GM12878 (cell line): ENCODE results near the gene TUBB3. TPM values are rescaled to one million over a fixed set of nuclear protein-coding genes. Genes with fewer than 3 reads are reported as not detected.

Experiments
- ATAC-seq: fragments of 200-7000 bp; cut with Tn5 transposase; 3 replicates; pipeline ENCODE4 v1.9.1; 2020; ENCODE audit warnings: mild to moderate bottlenecking, moderate library complexity
- BruUV-seq: library from RNA; stranded (reverse); fragments of 400-500 nt; replicated peaks from 2 replicates; lab custom pipeline; 2021; lab: Mats Ljungman, UMichigan
- CTCF ChIA-PET: fragments of 300-600 bp; sonication (Branson Sonifier 250); formaldehyde crosslinking; extraction: SDS; loops from one replicate; lab custom pipeline; 2021; ENCODE audit warnings: inconsistent platforms; lab: Yijun Ruan, JAX
- POLR2A ChIA-PET: fragments of 350-600 bp; formaldehyde crosslinking; extraction: SDS; loops from one replicate; lab custom pipeline; 2021; ENCODE audit warnings: inconsistent platforms; lab: Charles Lee
- RAD21 ChIA-PET: fragments of 300-600 bp; sonication (Branson Sonifier 250); formaldehyde crosslinking; loops from one replicate; lab custom pipeline; 2023; ENCODE audit warnings: antibody characterized with exemption; ENCODE audit not compliant: unreplicated experiment; lab: Charles Lee
- SMC1A ChIA-PET: fragments of 300-600 bp; sonication (Branson Sonifier 250); formaldehyde crosslinking; loops from one replicate; lab custom pipeline; 2023; ENCODE audit not compliant: unreplicated experiment, uncharacterized antibody; lab: Charles Lee
- DNase-seq: peaks from one replicate; pipeline ENCODE4 v3.0.0-alpha.2; 2011; ENCODE audit warnings: low read depth, low spot score
- FAIRE-seq: peaks from 3 replicates; lab custom pipeline; 2011; peaks lifted over from hg19 to GRCh38; lab: Jason Lieb, UNC
- H2AFZ ChIP-seq: 2 replicates; pipeline ENCODE4 v1.6.0; 2011; ENCODE audit warnings: low read depth, low read length, control low read depth; ENCODE audit not compliant: control insufficient read depth
- H3K27ac ChIP-seq: 2 replicates; pipeline ENCODE4 v1.5.1; 2011; ENCODE audit warnings: control low read depth; ENCODE audit not compliant: control insufficient read depth, insufficient read depth
- H3K27me3 ChIP-seq, 2 experiments: replicated peaks in 1 of 2; 2 replicates each; pipeline versions ENCODE4 v1.6.0 to v1.6.1; 2011; ENCODE audit warnings: low read length in 1 of 2; ENCODE audit not compliant: control insufficient read depth in 2 of 2, insufficient read depth in 2 of 2
- H3K36me3 ChIP-seq, 2 experiments: 2 replicates each; pipeline ENCODE4 v1.5.1; 2011; ENCODE audit warnings: low read length in 1 of 2; ENCODE audit not compliant: control insufficient read depth in 2 of 2, insufficient read depth in 2 of 2
- H3K4me1 ChIP-seq: 2 replicates; pipeline ENCODE4 v1.6.1; 2011; ENCODE audit warnings: mild to moderate bottlenecking, low read length, moderate library complexity, mixed read lengths; ENCODE audit not compliant: control insufficient read depth, insufficient read depth
- H3K4me2 ChIP-seq: 2 replicates; pipeline ENCODE4 v1.6.0; 2011; ENCODE audit warnings: control low read depth; ENCODE audit not compliant: control insufficient read depth, insufficient read depth
- H3K4me3 ChIP-seq: fragments of 200-600 bp; sonication (generic); 2 replicates; pipeline ENCODE4 v1.5.1; 2016
- H3K79me2 ChIP-seq: 2 replicates; pipeline ENCODE4 v1.6.0; 2011; ENCODE audit warnings: low read length; ENCODE audit not compliant: control insufficient read depth, insufficient read depth
- H3K9ac ChIP-seq: 2 replicates; pipeline ENCODE4 v1.8.0; 2011; ENCODE audit warnings: low read length, control low read depth, mixed read lengths; ENCODE audit not compliant: control insufficient read depth, insufficient read depth
- H3K9me3 ChIP-seq: replicated peaks from 3 replicates; pipeline ENCODE4 v1.5.1; 2011; ENCODE audit warnings: mild to moderate bottlenecking, low read length; ENCODE audit not compliant: control insufficient read depth, insufficient read depth
- H4K20me1 ChIP-seq: 2 replicates; pipeline ENCODE4 v1.6.0; 2011; ENCODE audit not compliant: control insufficient read depth, insufficient read depth
- BACH1 ChIP-seq: fragments of 450-650 bp; IDR thresholded peaks from 2 replicates; pipeline ENCODE4 v1.6.1; 2017; ENCODE audit warnings: mild to moderate bottlenecking, borderline replicate concordance
- CREB1 ChIP-seq: IDR thresholded peaks from 2 replicates; pipeline ENCODE4 v1.6.1; 2012; ENCODE audit warnings: low read depth, mild to moderate bottlenecking, inconsistent platforms
- DPF2 ChIP-seq: fragments of 450-650 bp; IDR thresholded peaks from 2 replicates; pipeline ENCODE4 v1.6.1; 2017; ENCODE audit warnings: mild to moderate bottlenecking
- E2F4 ChIP-seq: IDR thresholded peaks from 2 replicates; pipeline ENCODE4 v1.6.1; 2012; ENCODE audit warnings: low read depth, low read length, improper control_type of control experiment
- EED ChIP-seq: sonication (generic); IDR thresholded peaks from 2 replicates; pipeline ENCODE4 v1.6.1; 2016; ENCODE audit warnings: antibody characterized with exemption, low read depth
- ELK1 ChIP-seq: IDR thresholded peaks from 2 replicates; pipeline ENCODE4 v1.6.1; 2012; ENCODE audit warnings: low read depth, low read length, improper control_type of control experiment
- FOXK2 ChIP-seq: fragments of 450-650 bp; IDR thresholded peaks from 2 replicates; pipeline ENCODE4 v1.6.1; 2017; ENCODE audit warnings: mild to moderate bottlenecking, moderate library complexity
- HDGF ChIP-seq: fragments of 450-650 bp; IDR thresholded peaks from 2 replicates; pipeline ENCODE4 v1.6.1; 2016; ENCODE audit warnings: antibody characterized with exemption
- NFXL1 ChIP-seq: fragments of 450-650 bp; IDR thresholded peaks from 2 replicates; pipeline ENCODE4 v1.6.1; 2017; ENCODE audit warnings: antibody characterized with exemption, mild to moderate bottlenecking, borderline replicate concordance
- NRF1 ChIP-seq: conservative IDR thresholded peaks from 2 replicates; pipeline ENCODE4 v1.6.1; 2011; ENCODE audit warnings: mild to moderate bottlenecking, low read depth, low read length, improper control_type of control experiment
- PRDM15 ChIP-seq: fragments of 450-650 bp; formaldehyde crosslinking; IDR thresholded peaks from 2 replicates; pipeline ENCODE4 v1.4.0; 2020; ENCODE audit warnings: mild to moderate bottlenecking, moderate library complexity
- RCOR1 ChIP-seq: conservative IDR thresholded peaks from 2 replicates; pipeline ENCODE4 v1.6.1; 2012; ENCODE audit warnings: low read depth, low read length, improper control_type of control experiment
- SMAD5 ChIP-seq: IDR thresholded peaks from 2 replicates; pipeline ENCODE4 v1.6.1; 2016; ENCODE audit warnings: antibody characterized with exemption, low read depth
- SMARCA5 ChIP-seq: fragments of 450-650 bp; IDR thresholded peaks from 2 replicates; pipeline ENCODE4 v1.6.1; 2017; ENCODE audit warnings: mild to moderate bottlenecking
- TARDBP ChIP-seq: IDR thresholded peaks from 2 replicates; pipeline ENCODE4 v1.6.1; 2016; ENCODE audit warnings: borderline replicate concordance
- TCF3 ChIP-seq: IDR thresholded peaks from 2 replicates; pipeline ENCODE4 v1.6.1; 2012; ENCODE audit warnings: low read depth, mild to moderate bottlenecking, low read length, borderline replicate concordance; ENCODE audit not compliant: insufficient read depth
- ZBTB33 ChIP-seq: fragments of 450-650 bp; IDR thresholded peaks from 2 replicates; pipeline ENCODE4 v1.6.1; 2017; ENCODE audit warnings: mild to moderate bottlenecking
- WGBS: methylation state at CpG from one replicate; pipeline ENCODE4 v1.1.6; 2016; ENCODE audit warnings: low lambda C conversion rate; ENCODE audit not compliant: insufficient replicate concordance, insufficient coverage; ENCODE audit errors: missing lambda C conversion rate; 5-methylcytosine and 5-hydroxymethylcytosine counted together
- in situ Hi-C: fragments of 300-500 bp; cut with MboI; formaldehyde crosslinking; loops from 9 replicates; pipeline ENCODE4 v1.14.3; 2018; ENCODE audit warnings: mixed read lengths
- intact Hi-C: fragments of 100-400 bp; cut with micrococcal nuclease; formaldehyde crosslinking; loops from one replicate; pipeline ENCODE4 v1.14.2; 2022; ENCODE audit not compliant: unreplicated experiment
- polyA plus RNA-seq, 11 experiments: library from polyadenylated mRNA; depleted of rRNA in 4 of 11; unstranded in 6 of 11; stranded (reverse) in 5 of 11; fragments of >200 nt; fragmentation: Nextera tagmentation in 4 of 11; fragmentation: Illumina TruSeq in 1 of 11; extraction: Ambion mirVana in 4 of 11; extraction: Trizol in 1 of 11; gene quantifications; 1 replicate in 1 of 11; 2 replicates in 10 of 11; pipeline versions ENCODE4 v1.2.1 to v1.2.3, GENCODE V29; 2011 to 2016; ENCODE audit warnings: inconsistent platforms in 2 of 11, missing spikeins in 2 of 11, low read depth in 1 of 11
- total RNA-seq, 4 experiments: library from RNA; depleted of rRNA in 3 of 4; stranded (reverse); fragments of >200 nt in 3 of 4; fragmentation: Illumina TruSeq in 1 of 4; extraction: Trizol in 1 of 4; gene quantifications; 2 replicates each; pipeline versions ENCODE4 v1.2.1 to v1.2.3, GENCODE V29; 2013 to 2021

The TUBB3 gene
- total and polyA plus RNA-seq, 10 of the 15 experiments (the other 5 are each of a cell fraction or from before 2014, with no cell fraction given), result 0.09 to 2.5 (median 0.58) TPM; not detected in 1

DNA sequence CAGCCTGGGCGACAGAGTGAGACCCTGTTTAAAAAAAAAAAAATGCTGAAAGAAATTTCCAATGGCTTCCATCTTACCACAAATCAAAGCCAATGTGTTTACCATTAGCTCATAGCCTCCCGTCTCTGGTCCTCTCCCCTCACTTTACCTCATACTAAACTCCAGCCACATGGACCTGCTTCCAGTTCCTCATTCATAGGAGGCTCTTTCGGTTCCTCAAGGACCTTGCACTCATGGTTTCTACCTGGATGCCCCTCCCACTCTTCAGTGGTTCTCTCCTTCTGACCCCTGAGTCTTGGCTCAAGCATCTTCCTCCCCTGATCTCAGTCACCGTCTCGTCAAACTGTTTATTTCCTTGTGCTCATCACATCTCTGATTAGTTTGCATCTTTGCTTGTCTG is 21.6 kb downstream of the TUBB3 start (continued):
- TF ChIP-seq TARDBP, result no peak
- TF ChIP-seq, all 136 proteins: peak for 9

GRCh38 chr16:89945654-89946053 is 22.5 kb downstream of the TUBB3 start:
- Histone ChIP-seq H3K4me2 (no peak overlapping the region), H2AFZ (no peak overlapping the region), H4K20me1 (no peaks in the 10 kb centered on the region), H3K9ac (no peak overlapping the region), H3K79me2 (no peaks in the 10 kb centered on the region), H3K36me3 (no peaks in the 10 kb centered on the region), H3K27me3 (peaks cover 0 to 3% of the 10 kb centered on the region in 2 experiments; a peak in 1 of 4 replicates), H3K27ac (no peak overlapping the region), H3K4me3 (no peak overlapping the region), H3K9me3 (no peaks in the 10 kb centered on the region), H3K4me1 (peaks cover 32% of the 10 kb centered on the region)
- DNase-seq (no peak), ATAC-seq (no peak), FAIRE-seq (no peak)
- ChIA-PET POLR2A (no interaction called here), SMC1A (no interaction called here), CTCF (interaction anchor here (1.1 to 1.4 kb wide), 2 partner anchors 8 to 35 kb away, joined by 3 to 5 read pairs; no protein-coding TSS in a partner anchor), RAD21 (interaction anchor here (1.1 kb wide), 1 partner anchor 28 kb away, joined by 3 read pairs; no protein-coding TSS in a partner anchor)
- no TSS peak for BruUV-seq
- intact Hi-C loops (no loop called here), in situ Hi-C loops (no loop called here)
- 32% methylated on average over 7 of the region's 7 CpGs for WGBS
- no peak for TF ChIP-seq HDGF
- TF ChIP-seq DPF2, result no peak
- no peak for TF ChIP-seq ZBTB33
- no peak for TF ChIP-seq FOXK2
- no peak for TF ChIP-seq BACH1
- TF ChIP-seq SMAD5, result no peak
- TF ChIP-seq EED, result no peak
- no peak for TF ChIP-seq E2F4
- TF ChIP-seq RCOR1, result no peak
- no peak for TF ChIP-seq NRF1
- no peak for TF ChIP-seq NFXL1
- TF ChIP-seq ELK1, result no peak
- no peak for TF ChIP-seq TCF3
- TF ChIP-seq CREB1, result no peak
- TF ChIP-seq PRDM15 (CRISPR knock-in tag), result no peak
- TF ChIP-seq SMARCA5, result no peak
